MM.1S (cell line): ENCODE data around the gene DLGAP1.

ENCODE experiments used
- DNase-seq: peaks from one replicate; pipeline ENCODE4 v3.0.0-alpha.2; 2015
- H2AFZ ChIP-seq: fragments of 300-600 bp; sonication (generic); 2 replicates; pipeline ENCODE4 v1.6.0; 2016; ENCODE audit warnings: antibody characterized with exemption, low read length
- H3F3A ChIP-seq: fragments of 300-600 bp; sonication (generic); 2 replicates; pipeline ENCODE4 v1.6.1; 2016; ENCODE audit warnings: mild to moderate bottlenecking, antibody characterized with exemption, low read length, moderate library complexity, mixed read lengths; ENCODE audit not compliant: insufficient read depth
- H3K27ac ChIP-seq: fragments of 300-600 bp; sonication (generic); 2 replicates; pipeline ENCODE4 v1.5.1; 2016; ENCODE audit warnings: mild to moderate bottlenecking, low read length
- H3K27me3 ChIP-seq: fragments of 300-600 bp; sonication (generic); replicated peaks from 2 replicates; pipeline ENCODE4 v1.6.0; 2016; ENCODE audit warnings: low read length; ENCODE audit not compliant: insufficient read depth
- H3K36me3 ChIP-seq: fragments of 300-600 bp; sonication (generic); replicated peaks from 2 replicates; pipeline ENCODE4 v1.6.1; 2016; ENCODE audit warnings: mild to moderate bottlenecking, low read length, mixed read lengths; ENCODE audit not compliant: insufficient read depth
- H3K4me1 ChIP-seq: fragments of 300-600 bp; sonication (generic); 2 replicates; pipeline ENCODE4 v1.6.1; 2016; ENCODE audit warnings: low read length, mixed read lengths
- H3K4me2 ChIP-seq: fragments of 300-600 bp; sonication (generic); 2 replicates; pipeline ENCODE4 v1.6.0; 2016; ENCODE audit warnings: low read depth, low read length
- H3K4me3 ChIP-seq: fragments of 300-600 bp; sonication (generic); 2 replicates; pipeline ENCODE4 v1.5.1; 2016; ENCODE audit warnings: low read length, mixed read lengths
- H3K79me2 ChIP-seq: fragments of 300-600 bp; sonication (generic); 2 replicates; pipeline ENCODE4 v1.6.1; 2016; ENCODE audit warnings: mixed run types, low read length, mixed read lengths
- H3K9ac ChIP-seq: fragments of 300-600 bp; sonication (generic); 2 replicates; pipeline ENCODE4 v1.6.1; 2016; ENCODE audit warnings: low read length, mixed read lengths
- H3K9me2 ChIP-seq: fragments of 300-600 bp; sonication (generic); replicated peaks from 2 replicates; pipeline ENCODE4 v1.6.1; 2016; ENCODE audit warnings: mild to moderate bottlenecking, low read length, mixed read lengths; ENCODE audit not compliant: insufficient read depth
- H3K9me3 ChIP-seq: fragments of 300-600 bp; sonication (generic); replicated peaks from 2 replicates; pipeline ENCODE4 v1.6.1; 2016; ENCODE audit warnings: mild to moderate bottlenecking, low read length, mixed read lengths; ENCODE audit not compliant: insufficient read depth
- H4K20me1 ChIP-seq: fragments of 300-600 bp; sonication (generic); 2 replicates; pipeline ENCODE4 v1.6.1; 2016; ENCODE audit warnings: mild to moderate bottlenecking, low read length, moderate library complexity, mixed read lengths; ENCODE audit not compliant: insufficient read depth
- CTCF ChIP-seq: fragments of 300-600 bp; sonication (generic); IDR thresholded peaks from 2 replicates; pipeline ENCODE4 v1.5.1; 2016; ENCODE audit warnings: antibody characterized with exemption, low read length, mixed read lengths
- EZH2 ChIP-seq: fragments of 300-600 bp; sonication (generic); optimal IDR thresholded peaks from 2 replicates; pipeline ENCODE3; 2017; ENCODE audit warnings: low read depth, mild to moderate bottlenecking, antibody characterized with exemption, low read length, mixed read lengths
- EZH2phosphoT487 ChIP-seq: fragments of 300-600 bp; sonication (generic); IDR thresholded peaks from 2 replicates; pipeline ENCODE4 v1.6.1; 2018; ENCODE audit warnings: antibody characterized with exemption, low read length

DLGAP1 gene

GRCh38 chr18:3482258-3482657 lies 972.8 kb downstream of the DLGAP1 start:
- H3K79me2 ChIP-seq: no peaks in the 10 kb centered on the region
- no peak for DNase-seq
- no peak overlapping the region for H3K4me3 ChIP-seq
- H3K27ac ChIP-seq: no peak overlapping the region
- H3K9me3 ChIP-seq: no peaks in the 10 kb centered on the region
- H3K36me3 ChIP-seq: no peaks in the 10 kb centered on the region
- no peak overlapping the region for H3K4me2 ChIP-seq
- H4K20me1 ChIP-seq: no peaks in the 10 kb centered on the region
- H3K9me2 ChIP-seq: no peaks in the 10 kb centered on the region
- TF ChIP-seq CTCF (no peak), EZH2phosphoT487 (no peak), EZH2 (no peak)
- H3K9ac ChIP-seq: no peak overlapping the region
- no peaks in the 10 kb centered on the region; the same call in 1 of the 2 replicates for H3K27me3 ChIP-seq
- H3F3A ChIP-seq: no peaks in the 10 kb centered on the region
- H3K4me1 ChIP-seq: no peaks in the 10 kb centered on the region
- H2AFZ ChIP-seq: no peak overlapping the region

GRCh38 chr18:3481696-3482210 lies 973.4 kb downstream of the DLGAP1 start:
- Histone ChIP-seq H3K4me1 (no peaks in the 10 kb centered on the region), H3K4me3 (no peak overlapping the region), H4K20me1 (no peaks in the 10 kb centered on the region), H3K9ac (no peak overlapping the region), H3K9me3 (no peaks in the 10 kb centered on the region), H3F3A (no peaks in the 10 kb centered on the region), H3K4me2 (no peak overlapping the region), H2AFZ (no peak overlapping the region), H3K27ac (no peak overlapping the region), H3K9me2 (no peaks in the 10 kb centered on the region), H3K27me3 (no peaks in the 10 kb centered on the region; the same call in 1 of the 2 replicates), H3K79me2 (no peaks in the 10 kb centered on the region), H3K36me3 (no peaks in the 10 kb centered on the region)
- no peak for DNase-seq
- no peak for TF ChIP-seq EZH2phosphoT487
- TF ChIP-seq EZH2: no peak
- TF ChIP-seq CTCF: peak; percentile 30

- Histone ChIP-seq H3K4me3 (no peak overlapping the region), H3K27me3 (no peaks in the 10 kb centered on the region; the same call in 1 of the 2 replicates), H3K27ac (no peak overlapping the region), H3K79me2 (no peaks in the 10 kb centered on the region), H3K9ac (no peak overlapping the region), H3F3A (no peaks in the 10 kb centered on the region), H3K9me2 (no peaks in the 10 kb centered on the region), H3K9me3 (no peaks in the 10 kb centered on the region), H3K4me2 (no peak overlapping the region), H3K4me1 (no peaks in the 10 kb centered on the region), H2AFZ (no peak overlapping the region), H4K20me1 (no peaks in the 10 kb centered on the region), H3K36me3 (no peaks in the 10 kb centered on the region)
- no peak for TF ChIP-seq EZH2phosphoT487
- TF ChIP-seq CTCF: no peak
- no peak for TF ChIP-seq EZH2
- DNase-seq: no peak
These were observed 974.1 kb downstream of the DLGAP1 start for GRCh38 chr18:3480827-3481573.
